HUES64 (cell line): ENCODE results near the gene BATF. TPM values are rescaled to one million over a fixed set of nuclear protein-coding genes. Genes with fewer than 3 reads are reported as not detected.
A peak's percentile ranks its signal among the peaks of the same experiment; 100 is the strongest.
"Not testable (repeated sequence)": the region's sequence is repeated elsewhere in the genome, so short reads cannot be mapped to it uniquely, and the experiment has no call there.

ENCODE experiments used
- H3K27ac ChIP-seq: 2 replicates; pipeline ENCODE4 v1.7.0; 2013; ENCODE audit warnings: low read depth, low read length, inconsistent platforms
- H3K27me3 ChIP-seq: 2 replicates; pipeline ENCODE4 v1.6.1; 2013; ENCODE audit warnings: mild to moderate bottlenecking, low read length; ENCODE audit not compliant: insufficient read depth
- H3K36me3 ChIP-seq: 2 replicates; pipeline ENCODE4 v1.6.1; 2013; ENCODE audit warnings: mild to moderate bottlenecking, low read length; ENCODE audit not compliant: insufficient read depth
- H3K4me1 ChIP-seq: 2 replicates; pipeline ENCODE4 v1.6.1; 2013; ENCODE audit warnings: mild to moderate bottlenecking, low read length, moderate library complexity; ENCODE audit not compliant: insufficient read depth
- H3K4me3 ChIP-seq: 2 replicates; pipeline ENCODE4 v1.5.1; 2013; ENCODE audit warnings: mild to moderate bottlenecking, low read length, moderate library complexity
- H3K9ac ChIP-seq: 2 replicates; pipeline ENCODE4 v1.6.1; 2013; ENCODE audit warnings: mild to moderate bottlenecking, low read depth, low read length
- H3K9me3 ChIP-seq: 2 replicates; pipeline ENCODE4 v1.6.1; 2013; ENCODE audit warnings: low read depth, low read length; ENCODE audit not compliant: insufficient read depth
- WGBS: fragments of 150-250, 120-280 bp; methylation state at CpG from one replicate; pipeline ENCODE4 v1.1.7; 2013; ENCODE audit warnings: missing lambda C conversion rate; 5-methylcytosine and 5-hydroxymethylcytosine counted together
- polyA plus RNA-seq, 2 experiments: library from polyadenylated mRNA; stranded (reverse); fragments of 50-300 nt; gene quantifications; one replicate each; pipeline ENCODE4 v1.2.3, GENCODE V29; 2013

BATF gene, protein sequence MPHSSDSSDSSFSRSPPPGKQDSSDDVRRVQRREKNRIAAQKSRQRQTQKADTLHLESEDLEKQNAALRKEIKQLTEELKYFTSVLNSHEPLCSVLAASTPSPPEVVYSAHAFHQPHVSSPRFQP
- not detected for polyA plus RNA-seq (2013, experiment 1 of 2)
- polyA plus RNA-seq (2013, experiment 2 of 2): not detected

DNA sequence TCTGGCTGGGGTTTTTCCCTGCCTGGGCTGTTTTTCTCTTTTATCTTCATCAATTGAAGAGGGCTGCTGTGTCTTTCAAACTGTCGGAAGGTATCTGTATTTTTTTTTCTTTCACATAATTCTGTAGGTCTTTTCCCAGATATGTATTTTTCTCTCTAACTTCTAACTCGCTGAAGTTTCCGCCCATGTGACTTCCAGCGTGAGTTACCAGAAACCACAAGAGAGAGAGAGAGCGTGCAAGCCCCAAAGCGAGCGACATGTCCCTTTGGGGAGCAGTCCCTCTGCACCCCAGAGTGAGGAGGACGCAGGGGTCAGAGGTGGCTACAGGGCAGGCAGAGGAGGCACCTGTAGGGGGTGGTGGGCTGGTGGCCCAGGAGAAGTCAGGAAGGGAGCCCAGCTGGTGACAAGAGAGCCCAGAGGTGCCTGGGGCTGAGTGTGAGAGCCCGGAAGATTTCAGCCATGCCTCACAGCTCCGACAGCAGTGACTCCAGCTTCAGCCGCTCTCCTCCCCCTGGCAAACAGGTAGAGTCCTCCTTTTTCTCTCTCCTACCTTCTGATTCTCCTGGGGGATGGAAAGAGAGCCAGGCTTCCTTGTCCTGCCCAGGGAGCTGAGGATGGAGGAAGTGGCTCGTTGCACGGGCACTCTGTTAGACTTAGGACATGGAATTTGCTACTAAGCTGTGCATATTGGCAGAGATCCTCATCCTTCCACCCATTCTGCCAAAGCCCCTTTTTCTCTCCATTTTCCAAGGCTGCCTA, at the start of gene BATF:
Gene BATF, plus strand, starts transcription at position 246 of the 759 bp plus-strand sequence. Its CDS starts 214 bp downstream, at position 460.
- no peak within 1 kb of the TSS for H3K9ac ChIP-seq

DNA sequence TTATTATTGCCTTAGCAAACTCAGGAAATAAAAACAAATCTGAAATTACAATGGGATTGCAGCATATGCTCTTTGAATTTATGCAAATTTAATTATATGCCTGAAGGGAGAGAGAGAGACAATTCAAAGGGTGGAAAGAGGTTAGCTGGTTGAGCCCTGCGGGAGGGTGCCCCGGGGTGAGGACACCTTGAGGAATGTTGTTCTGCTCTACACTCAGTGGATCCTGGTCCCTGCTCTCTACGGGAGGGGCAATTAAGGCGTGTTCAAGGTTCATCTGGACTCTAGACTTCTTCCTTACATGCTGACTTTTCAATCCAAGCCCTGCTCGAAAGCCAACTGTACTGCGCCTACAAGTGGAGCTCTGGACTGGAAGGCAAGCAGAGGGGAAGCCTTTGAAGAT, 48.1 kb upstream of the BATF start:
- 91% methylated on average over 6 of the region's 6 CpGs for WGBS
- not testable (repeated sequence) for H3K4me1 ChIP-seq, H3K27ac ChIP-seq, H3K4me3 ChIP-seq, H3K9me3 ChIP-seq, H3K27me3 ChIP-seq, H3K9ac ChIP-seq
- peaks cover 32% of the 10 kb centered on the region for H3K36me3 ChIP-seq

More for the DNA sequence above, at the start of gene BATF:
- no peaks in the 10 kb centered on the region; the same call in 1 of the 2 replicates for H3K27me3 ChIP-seq
- 92% methylated on average over 13 of the region's 13 CpGs for whole genome bisulfite sequencing
- no peak within 1 kb of the TSS for H3K4me3 ChIP-seq
- H3K27ac ChIP-seq: no peak within 1 kb of the TSS
- no peaks in the 10 kb centered on the region for H3K36me3 ChIP-seq
- no peaks in the 10 kb centered on the region for H3K4me1 ChIP-seq
- H3K9me3 ChIP-seq: no peaks in the 10 kb centered on the region

DNA sequence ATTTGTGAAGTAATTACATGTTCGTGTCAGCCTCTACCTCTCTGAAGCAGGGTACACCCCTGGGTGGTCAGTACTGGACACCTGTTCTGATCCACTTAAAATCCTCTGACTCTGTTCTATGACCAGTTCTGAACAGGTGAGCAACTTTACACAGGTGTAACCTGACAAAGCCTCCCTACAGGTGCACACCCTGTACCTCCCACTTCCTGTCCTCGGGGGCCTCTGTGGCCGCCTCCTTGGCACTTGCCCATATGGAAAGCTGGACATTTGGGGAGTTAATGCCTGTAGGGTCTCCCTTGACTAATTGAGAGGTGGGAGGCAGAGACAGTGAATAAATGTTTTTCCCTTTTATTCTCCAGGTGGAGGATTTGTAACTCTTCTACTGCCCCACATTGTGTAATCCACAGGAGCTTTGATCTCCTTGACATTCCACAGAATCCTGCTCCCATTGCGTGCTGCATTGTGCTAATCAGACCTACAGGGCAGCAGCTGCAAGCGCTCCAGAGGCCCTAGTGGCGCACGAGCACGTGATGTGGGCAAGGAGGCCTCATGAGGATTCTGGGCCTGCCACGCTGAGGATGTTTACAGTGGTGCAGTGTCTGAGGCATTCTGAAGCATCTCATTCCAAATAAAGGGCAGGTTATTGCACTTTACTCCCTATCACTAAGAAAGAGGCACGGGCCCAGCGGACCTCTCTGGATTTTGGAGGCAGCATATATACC, 45.8 kb upstream of the BATF start:
- Histone ChIP-seq H3K27ac (no peak overlapping the region), H3K9me3 (no peaks in the 10 kb centered on the region), H3K9ac (no peak overlapping the region), H3K27me3 (no peaks in the 10 kb centered on the region), H3K36me3 (peaks cover 10% of the 10 kb centered on the region), H3K4me1 (peaks cover 12% of the 10 kb centered on the region), H3K4me3 (no peak overlapping the region)
- 89% methylated on average over 11 of the region's 11 CpGs for WGBS

DNA sequence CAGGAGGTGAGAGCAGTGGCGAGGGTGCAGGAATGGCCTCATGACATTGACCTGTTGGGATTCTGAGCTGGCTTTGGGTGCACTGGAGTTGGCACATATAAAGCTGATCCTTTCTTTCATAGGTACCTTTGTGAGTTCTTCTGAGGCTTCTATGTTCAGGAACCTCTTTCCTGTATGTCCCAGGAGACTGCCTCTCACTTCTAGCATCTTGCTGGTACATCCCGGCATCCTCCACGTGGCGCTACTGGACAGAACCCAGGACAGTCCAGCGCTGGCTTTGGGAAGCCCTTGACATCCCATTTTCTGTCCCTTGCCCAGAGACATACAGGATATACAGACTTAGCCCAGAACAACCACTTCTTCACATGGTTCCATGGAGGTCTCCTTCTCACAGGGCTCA, 44.4 kb upstream of the BATF start:
- H3K4me1 ChIP-seq: peaks cover 12% of the 10 kb centered on the region

DNA sequence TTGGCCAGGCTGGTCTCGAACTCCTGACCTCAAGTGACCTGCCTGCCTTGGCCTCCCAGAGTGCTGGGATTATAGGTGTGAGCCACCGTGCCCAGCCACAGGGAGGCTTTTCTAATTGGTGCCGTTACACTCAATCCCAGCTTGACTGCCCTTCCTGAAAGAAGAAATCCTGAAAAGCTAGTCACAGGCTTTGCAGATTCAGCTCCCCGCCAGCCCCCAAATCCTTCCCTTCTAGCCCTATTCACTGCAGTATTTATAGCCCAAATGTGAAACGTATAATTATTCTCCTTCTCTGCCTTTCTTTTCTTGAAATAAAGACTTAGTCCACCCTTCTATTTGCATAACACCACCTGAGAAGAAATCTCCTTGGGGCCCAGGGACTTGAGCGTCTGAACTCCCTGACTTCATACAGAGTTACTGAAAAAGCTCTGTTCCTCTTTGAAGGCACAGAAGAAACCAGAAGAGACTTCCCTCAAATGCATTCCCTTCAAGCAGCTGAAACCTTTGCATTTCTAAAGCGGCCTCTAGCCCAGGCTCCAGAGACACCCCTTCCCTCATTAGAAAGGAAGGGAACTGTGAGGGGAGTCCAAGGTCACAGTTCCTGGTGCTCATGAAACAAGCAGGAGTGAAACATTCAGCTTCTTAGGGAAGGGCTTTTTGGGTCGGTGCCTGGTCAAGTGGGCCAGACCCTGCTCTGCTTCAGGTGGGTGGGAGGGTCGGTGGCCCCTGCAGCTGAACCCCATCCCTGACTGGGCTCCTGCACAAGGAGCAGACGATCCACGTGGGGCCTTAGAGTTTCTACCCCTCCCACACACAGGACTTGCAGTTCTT, 42.3 kb upstream of the BATF start:
- Histone ChIP-seq H3K27ac (peak overlapping the region; percentile 82; the same call in 1 of the 2 replicates), H3K9me3 (no peaks in the 10 kb centered on the region), H3K36me3 (no peaks in the 10 kb centered on the region; the same call in 1 of the 2 replicates), H3K27me3 (no peaks in the 10 kb centered on the region), H3K9ac (no peak overlapping the region), H3K4me1 (peaks cover 12% of the 10 kb centered on the region), H3K4me3 (no peak overlapping the region)
- WGBS: 26% methylated on average over 11 of the region's 11 CpGs

More for the DNA sequence above, 44.4 kb upstream of the BATF start:
- Histone ChIP-seq H3K27ac (no peak overlapping the region), H3K9ac (no peak overlapping the region), H3K27me3 (no peaks in the 10 kb centered on the region), H3K4me3 (no peak overlapping the region), H3K36me3 (no peaks in the 10 kb centered on the region; the same call in 1 of the 2 replicates), H3K9me3 (no peaks in the 10 kb centered on the region)
- WGBS: 94% methylated on average over 5 of the region's 5 CpGs

DNA sequence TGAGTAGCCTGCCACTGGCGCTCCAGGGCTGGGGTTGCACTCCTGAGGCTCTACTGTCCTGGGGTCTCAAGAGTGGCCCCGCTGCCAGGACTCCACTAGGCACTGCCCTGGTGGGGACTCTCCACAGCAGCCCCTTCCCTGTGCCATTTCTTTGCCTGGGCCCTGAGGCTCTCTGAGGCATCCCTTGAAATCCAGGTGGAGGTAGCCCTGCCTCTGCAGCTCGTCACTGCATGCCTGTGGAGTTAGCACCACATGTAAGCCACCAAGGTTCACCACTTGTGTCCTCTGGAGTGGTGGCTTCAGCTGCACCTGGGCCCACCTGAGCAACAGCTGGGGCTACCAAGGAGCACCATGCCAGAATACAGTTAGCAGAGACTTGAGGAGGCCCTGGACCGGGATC, 39.9 kb upstream of the BATF start:
- Histone ChIP-seq H3K4me1 (peaks cover 12% of the 10 kb centered on the region), H3K27me3 (no peaks in the 10 kb centered on the region), H3K27ac (no peak overlapping the region), H3K4me3 (no peak overlapping the region), H3K9me3 (no peaks in the 10 kb centered on the region), H3K36me3 (no peaks in the 10 kb centered on the region), H3K9ac (no peak overlapping the region)
- 95% methylated on average over 4 of the region's 4 CpGs for WGBS

DNA sequence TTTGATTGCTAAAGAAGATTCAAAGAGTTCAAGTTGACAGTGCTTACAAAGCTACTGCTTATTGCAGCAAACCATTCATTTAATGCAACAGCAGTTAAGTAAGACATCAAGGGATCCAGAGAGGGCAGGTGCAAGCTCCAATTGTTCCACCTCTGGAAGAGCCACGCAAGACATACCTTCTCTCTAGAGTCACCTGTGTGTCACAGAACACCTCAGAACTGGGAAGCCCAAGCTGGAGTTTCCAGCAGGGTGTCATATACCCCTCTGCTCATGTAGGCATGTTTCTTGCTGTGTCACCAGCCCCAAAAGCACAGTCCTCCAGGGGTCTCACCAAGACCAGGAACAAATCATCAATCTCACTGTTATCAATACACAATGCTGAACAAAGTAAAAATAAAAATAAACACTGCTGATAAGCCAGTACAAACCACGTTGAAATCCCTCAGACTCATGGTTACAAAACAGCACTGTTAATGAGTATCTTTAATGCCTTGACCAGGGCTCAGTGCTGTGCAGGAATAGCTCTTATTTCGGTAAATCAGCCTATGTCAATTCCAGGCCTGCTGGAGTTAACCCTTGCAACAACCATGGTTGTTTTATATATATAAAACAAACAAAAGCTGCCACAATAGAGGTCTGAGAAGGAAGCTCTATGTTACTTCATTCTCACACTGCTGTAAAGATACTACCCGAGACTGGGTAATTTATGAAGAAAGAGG, 37.4 kb upstream of the BATF start:
- H3K4me3 ChIP-seq: no peak overlapping the region
- no peak overlapping the region for H3K27ac ChIP-seq
- no peaks in the 10 kb centered on the region for H3K9me3 ChIP-seq
- WGBS: 85% methylated on average over 4 of the region's 4 CpGs
- no peaks in the 10 kb centered on the region for H3K36me3 ChIP-seq
- H3K27me3 ChIP-seq: no peaks in the 10 kb centered on the region
- peaks cover 10% of the 10 kb centered on the region for H3K4me1 ChIP-seq
- no peak overlapping the region for H3K9ac ChIP-seq

DNA sequence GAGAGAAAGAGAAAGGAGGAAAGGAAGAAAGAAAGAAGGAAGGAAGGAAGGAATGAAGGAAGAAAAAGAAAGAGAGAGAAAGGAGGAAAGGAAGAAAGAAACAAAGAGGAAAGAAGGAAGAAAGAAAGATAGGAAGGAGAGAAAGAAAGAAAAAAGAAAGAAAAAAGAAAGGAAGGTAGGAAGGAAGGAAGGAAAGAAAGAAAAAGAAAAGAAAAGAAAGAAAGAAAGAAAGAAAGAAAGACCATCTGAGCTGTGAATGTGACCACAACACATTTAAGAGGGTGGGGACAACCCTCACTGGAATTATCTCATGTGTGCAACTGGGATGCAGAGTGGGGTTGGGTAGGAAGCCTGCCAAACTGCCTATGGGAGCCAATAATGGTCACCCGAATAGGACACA, 36.0 kb upstream of the BATF start:
- no peaks in the 10 kb centered on the region for H3K36me3 ChIP-seq
- H3K9me3 ChIP-seq: no peaks in the 10 kb centered on the region
- 100% methylated on average over 1 of the region's 1 CpG for WGBS
- no peaks in the 10 kb centered on the region for H3K27me3 ChIP-seq
- no peak overlapping the region for H3K27ac ChIP-seq
- no peak overlapping the region for H3K4me3 ChIP-seq
- no peaks in the 10 kb centered on the region for H3K4me1 ChIP-seq
- H3K9ac ChIP-seq: no peak overlapping the region

DNA sequence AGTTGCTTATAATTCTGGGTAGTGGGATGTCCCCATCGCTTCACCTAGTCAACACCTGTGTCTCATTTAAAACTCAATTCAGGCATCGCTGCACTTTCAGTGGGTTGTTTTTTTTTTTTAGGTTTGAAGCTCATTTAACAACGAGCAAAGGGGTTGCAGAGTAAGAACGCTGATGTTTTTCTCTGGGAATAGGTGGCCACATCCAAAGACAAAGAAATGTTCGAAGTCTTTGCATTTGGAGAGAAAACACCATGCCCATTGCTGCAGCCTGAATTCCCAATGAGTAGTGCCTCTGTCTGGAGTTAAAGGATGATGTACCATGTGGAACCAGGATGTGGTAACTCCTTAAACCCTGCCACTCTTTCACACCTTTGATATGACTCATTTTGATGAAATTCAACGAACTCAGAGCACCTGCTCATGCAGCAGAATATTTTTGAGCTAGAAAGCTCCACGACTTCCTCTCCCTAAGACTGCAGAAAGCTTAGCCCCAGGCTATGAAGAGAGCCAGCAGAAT, 35.1 kb upstream of the BATF start:
- no peaks in the 10 kb centered on the region for H3K4me1 ChIP-seq
- no peak overlapping the region for H3K4me3 ChIP-seq
- no peaks in the 10 kb centered on the region for H3K27me3 ChIP-seq
- 87% methylated on average over 7 of the region's 7 CpGs for WGBS
- H3K36me3 ChIP-seq: no peaks in the 10 kb centered on the region
- H3K9ac ChIP-seq: no peak overlapping the region
- H3K27ac ChIP-seq: no peak overlapping the region
- no peaks in the 10 kb centered on the region for H3K9me3 ChIP-seq

DNA sequence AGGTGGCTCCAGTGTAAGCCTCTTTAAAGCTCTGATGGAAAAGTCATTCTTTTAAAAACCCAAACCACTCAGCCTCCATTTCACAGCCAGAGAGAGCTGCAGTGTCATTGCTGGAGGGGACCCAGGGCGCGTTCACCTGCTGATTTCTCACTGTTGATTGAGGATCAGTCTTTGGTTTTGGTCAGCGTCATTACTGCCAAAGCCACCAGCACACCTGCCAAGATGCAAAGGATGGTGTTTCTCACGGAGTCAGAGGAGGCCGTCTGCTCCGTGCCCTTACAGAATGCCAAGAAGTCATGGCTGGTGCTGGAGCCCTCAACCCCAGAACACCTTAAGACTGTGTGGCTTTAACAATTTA, 32.8 kb upstream of the BATF start:
- H3K4me1 ChIP-seq: no peaks in the 10 kb centered on the region
- H3K27ac ChIP-seq: no peak overlapping the region
- H3K9me3 ChIP-seq: no peaks in the 10 kb centered on the region
- no peaks in the 10 kb centered on the region for H3K27me3 ChIP-seq
- H3K36me3 ChIP-seq: no peaks in the 10 kb centered on the region
- no peak overlapping the region for H3K4me3 ChIP-seq
- no peak overlapping the region for H3K9ac ChIP-seq
- 96% methylated on average over 6 of the region's 6 CpGs for WGBS
